GM21737 (cell line): ENCODE measurements around the gene RILPL1.
"Not testable (repeated sequence)": the region's sequence is repeated elsewhere in the genome, so short reads cannot be mapped to it uniquely, and the experiment has no call there.

Experiments used
- ATAC-seq: cut with Tn5 transposase; IDR thresholded peaks from one replicate; pipeline ENCODE4 v1.9.1; 2021; ENCODE audit warnings: mild to moderate bottlenecking, moderate library complexity; ENCODE audit not compliant: unreplicated experiment

RILPL1 gene

DNA sequence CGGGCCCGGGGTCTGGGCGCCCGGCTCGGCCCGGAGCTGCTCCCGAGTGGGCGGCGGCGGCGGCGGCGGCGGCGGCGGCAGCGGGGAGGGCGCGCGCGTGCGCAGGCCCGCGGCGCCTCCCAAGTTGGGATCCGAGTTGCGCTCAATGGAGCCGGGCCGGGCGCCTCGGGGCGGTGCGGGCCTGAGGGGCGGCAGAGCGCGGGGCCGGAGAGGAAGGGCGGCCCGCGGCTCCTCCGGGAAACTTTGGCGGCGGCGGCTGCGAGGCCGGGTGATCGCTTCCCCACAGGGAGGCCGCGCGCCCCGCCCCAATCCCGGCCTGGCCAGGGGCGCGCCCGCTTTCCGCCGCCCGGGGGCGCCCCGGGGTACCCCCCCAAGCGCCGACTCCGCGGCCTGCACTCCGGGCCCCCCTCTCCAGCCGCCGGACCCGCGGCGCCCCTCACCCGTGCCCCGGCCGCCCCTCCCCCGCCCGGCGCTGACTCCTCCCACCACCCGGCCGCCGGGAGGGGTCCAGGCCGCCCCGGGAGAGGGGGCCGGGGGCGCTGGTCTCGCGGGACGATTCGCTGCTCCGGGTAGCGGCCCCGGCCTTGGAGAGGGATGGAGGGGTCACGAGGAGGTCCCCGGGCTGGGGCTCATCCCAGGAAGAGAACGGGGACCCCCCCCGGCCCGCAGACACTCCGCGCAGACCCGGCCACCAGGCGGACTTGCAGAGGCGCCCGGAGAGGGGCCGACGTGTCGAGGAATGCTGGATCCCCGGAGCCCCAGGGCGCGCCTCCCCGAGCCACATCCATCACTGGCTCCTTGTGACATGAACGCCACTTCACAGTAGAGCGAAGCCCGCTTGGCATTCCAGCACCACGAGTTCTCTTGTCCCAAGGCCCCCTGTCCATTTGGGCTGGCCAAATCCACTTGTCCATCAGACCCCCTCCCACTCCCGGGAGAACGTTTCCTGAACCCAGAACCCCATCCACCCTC lies at the start of gene RILPL1:
RILPL1 (minus strand) TSS at position 48 of the 972 bp plus-strand sequence. CDS start 237 bp downstream, outside the sequence.
- no peak for ATAC-seq

DNA sequence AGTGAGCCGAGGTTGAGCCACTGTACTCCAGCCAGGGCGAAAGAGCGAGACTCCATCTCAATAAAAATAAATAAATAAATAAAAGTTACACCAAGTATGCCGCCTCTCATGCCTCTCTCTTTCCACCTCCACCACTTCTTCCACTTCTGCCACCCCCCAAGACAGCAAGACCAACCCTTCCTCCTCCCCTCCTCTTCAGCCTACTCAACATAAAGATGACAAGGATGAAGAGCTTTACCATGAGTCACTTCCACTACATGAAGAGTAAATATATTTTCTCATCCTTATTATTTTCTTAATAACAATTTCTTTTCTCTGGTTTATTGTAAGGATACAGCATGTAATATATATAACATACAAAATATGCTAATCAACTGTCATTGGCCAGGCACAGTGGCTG lies 47.3 kb upstream of the RILPL1 start:
- ATAC-seq, result no peak

- not testable (repeated sequence) for ATAC-seq
Measured at GRCh38 chr12:123578829-123579228, 45.3 kb upstream of the RILPL1 start.

- ATAC-seq, result no peak
Measured at GRCh38 chr12:123578243-123578642, 44.7 kb upstream of the RILPL1 start.

- no peak for ATAC-seq
Measured at GRCh38 chr12:123576611-123577010, 43.1 kb upstream of the RILPL1 start.

DNA sequence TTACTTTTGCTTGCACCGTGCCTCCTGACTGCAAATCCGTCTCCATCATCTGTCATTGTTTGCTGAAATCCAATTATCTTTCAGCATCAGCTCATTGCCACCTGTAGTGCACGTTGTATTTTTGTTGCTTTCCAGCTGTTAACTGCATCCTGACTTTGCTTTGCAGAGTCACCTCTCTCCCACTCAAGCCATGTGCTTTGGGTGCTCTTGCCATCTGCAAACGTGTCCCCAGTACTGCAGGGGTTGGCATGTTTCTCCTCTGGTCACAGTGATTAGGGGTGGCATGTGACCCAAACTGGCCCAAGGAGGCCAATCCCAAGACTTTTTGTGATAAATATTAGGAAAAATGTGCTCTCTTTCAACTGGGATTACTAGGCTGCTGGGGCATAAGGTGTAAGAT lies 40.4 kb upstream of the RILPL1 start:
- ATAC-seq, result no peak

- ATAC-seq, result no peak
Measured at GRCh38 chr12:123572391-123572790, 38.9 kb upstream of the RILPL1 start.

- no peak for ATAC-seq
Measured at GRCh38 chr12:123571343-123571813, 37.9 kb upstream of the RILPL1 start.

DNA sequence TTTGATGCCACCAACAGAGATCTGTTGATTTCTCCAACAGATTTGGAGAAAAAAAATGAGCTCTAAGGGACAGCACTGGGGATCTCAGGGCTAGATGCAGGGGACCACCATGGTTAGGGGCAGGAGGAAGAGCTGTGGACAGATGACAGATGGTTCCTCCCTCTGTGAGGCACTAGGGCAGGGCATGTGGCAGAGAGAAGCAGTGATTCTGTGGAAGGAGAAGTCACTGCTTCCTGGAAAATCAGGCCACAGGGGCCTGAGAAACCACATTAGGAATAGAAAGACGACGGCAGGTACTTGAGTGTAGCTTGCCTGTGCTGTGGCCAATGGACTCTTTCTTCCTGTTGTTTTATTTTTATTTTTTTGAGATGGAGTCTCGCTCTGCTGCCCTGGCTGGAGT lies 25.9 kb upstream of the RILPL1 start:
- ATAC-seq, result no peak

DNA sequence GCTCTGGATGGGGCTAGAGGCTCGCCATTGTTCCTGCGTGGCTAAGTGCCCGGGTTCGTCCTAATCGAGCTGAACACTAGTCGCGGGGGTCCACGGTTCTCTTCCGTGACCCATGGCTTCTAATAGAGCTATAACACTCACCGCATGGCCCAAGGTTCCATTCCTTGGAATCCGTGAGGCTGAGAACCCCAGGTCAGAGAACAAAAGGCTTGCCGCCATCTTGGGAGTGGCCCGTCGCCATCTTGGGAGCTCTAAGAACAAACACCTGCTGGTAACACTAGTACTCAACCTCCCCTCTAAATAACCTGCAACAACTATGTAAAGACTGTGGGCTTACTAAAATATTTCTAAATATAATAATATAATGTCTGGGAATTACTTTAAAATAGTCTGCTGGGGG lies 25.0 kb upstream of the RILPL1 start:
- not testable (repeated sequence) for ATAC-seq

- not testable (repeated sequence) for ATAC-seq
Measured at GRCh38 chr12:123554843-123555242, 21.3 kb upstream of the RILPL1 start.

DNA sequence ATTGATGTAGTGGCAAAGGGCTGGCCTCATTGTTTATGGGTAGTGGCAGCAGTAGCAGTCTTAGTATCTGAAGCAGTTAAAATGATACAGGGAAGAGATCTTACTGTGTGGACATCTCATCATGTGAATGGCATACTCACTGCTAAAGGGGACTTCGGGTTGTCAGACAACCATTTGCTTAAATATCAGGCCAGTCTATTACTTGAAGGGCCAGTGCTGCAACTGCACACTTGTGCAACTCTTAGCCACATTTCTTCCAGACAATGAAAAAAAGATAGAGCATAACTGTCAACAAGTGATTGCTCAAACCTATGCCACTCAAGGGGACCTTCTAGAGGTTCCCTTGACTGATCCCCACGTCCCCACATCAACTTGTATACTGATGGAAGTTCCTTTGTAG lies 20.6 kb upstream of the RILPL1 start:
- ATAC-seq, result not testable (repeated sequence)

DNA sequence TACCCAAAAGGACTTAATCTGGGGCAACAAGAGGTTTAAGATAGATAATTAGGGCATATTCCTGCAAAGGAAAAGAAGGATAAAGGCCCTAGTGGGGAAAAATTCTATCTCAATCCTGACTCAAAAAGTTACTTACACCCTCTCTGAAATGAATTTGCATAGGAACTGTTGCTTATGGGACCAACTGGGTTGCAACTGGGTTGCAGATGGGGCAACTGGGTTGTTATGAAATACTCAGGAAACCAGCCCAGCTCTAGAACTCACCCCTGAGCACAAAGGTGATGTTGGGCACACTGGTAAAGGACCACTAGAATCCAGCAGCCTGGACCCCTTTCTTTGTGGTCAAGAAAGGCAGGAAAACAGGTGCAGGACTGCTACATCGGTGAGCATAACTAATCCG lies 17.2 kb upstream of the RILPL1 start:
- no peak for ATAC-seq

GRCh38 chr12:123548107-123548506 lies 14.6 kb upstream of the RILPL1 start:
- ATAC-seq, result no peak

DNA sequence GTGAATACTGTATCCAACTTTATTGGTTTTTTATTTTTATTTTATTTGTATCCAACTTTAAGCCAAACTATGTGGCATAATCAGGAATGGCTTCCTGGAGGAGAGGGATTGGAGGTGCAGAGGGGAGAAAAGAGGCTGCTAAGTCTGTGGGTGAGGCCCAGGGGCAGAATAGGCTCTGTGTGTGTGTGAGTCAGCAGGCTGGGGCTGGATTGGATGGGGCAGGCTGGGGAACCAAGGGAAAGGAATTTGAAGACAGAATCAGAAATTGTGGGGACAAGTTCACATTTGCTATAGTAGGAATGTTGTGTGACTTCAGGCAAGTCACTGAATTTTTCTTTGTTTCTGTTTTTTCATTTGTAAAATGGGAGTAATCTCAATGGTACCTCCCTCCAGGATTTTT lies 12.8 kb upstream of the RILPL1 start:
- ATAC-seq, result no peak

DNA sequence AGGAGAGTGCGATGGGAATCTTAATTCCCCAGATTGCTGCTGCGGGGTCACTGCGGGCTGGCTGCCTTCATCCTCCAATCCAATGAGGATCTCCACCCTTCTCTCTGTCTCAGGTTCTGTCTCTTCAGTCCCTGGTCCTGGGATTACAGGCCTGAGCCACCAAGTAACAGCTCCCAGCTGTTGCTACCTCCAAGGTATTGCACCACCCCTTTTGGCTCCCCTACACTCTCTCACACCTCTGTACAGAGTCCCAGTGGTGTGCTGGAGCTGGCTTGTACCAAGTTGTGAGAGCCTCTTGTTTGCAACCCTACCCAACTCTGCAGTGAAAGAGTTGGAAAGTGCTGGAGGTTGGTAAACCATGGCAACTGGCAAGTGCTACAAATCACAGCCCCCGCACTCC lies 10.0 kb upstream of the RILPL1 start:
- no peak for ATAC-seq

- ATAC-seq, result no peak
Measured at GRCh38 chr12:123540899-123541662, 7.6 kb upstream of the RILPL1 start.

- not testable (repeated sequence) for ATAC-seq
Measured at GRCh38 chr12:123535952-123536351, 2.4 kb upstream of the RILPL1 start.

GRCh38 chr12:123532808-123533649 lies 490 bp downstream of the RILPL1 start:
- ATAC-seq, result no peak

DNA sequence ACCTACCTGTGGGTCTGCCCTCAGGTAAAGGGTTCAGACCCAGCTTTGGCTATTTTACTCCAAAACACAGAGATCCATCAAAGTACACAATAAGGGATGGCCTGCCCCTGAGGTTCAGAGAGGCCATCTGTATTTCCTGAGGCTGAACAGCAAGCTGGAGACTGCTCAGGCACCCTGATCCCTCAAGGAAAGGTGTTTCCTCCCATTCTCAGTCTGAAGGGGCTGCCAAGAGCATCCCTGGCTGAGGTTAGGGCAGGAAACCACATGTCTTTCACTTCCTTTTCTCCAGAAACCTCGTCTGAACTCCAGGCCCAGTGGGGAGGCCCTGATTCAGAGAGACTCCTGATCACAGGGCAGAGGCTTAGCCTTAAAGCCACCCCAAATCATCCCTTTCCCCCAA lies 1.5 kb downstream of the RILPL1 start:
- ATAC-seq, result no peak

GRCh38 chr12:123531091-123531490 lies 2.4 kb downstream of the RILPL1 start:
- ATAC-seq, result no peak
